Keratinocyte (primary cell): ENCODE results near the gene MTMR3. TPM values are rescaled to one million over a fixed set of nuclear protein-coding genes. Genes with fewer than 3 reads are reported as not detected.

Experiments used
- DNase-seq: peaks from one replicate; pipeline ENCODE4 v3.0.0-alpha.2; 2011; ENCODE audit warnings: low read depth, missing footprints, low spot score
- FAIRE-seq: peaks from 2 replicates; lab custom pipeline; 2011; peaks lifted over from hg19 to GRCh38; lab: Jason Lieb, UNC
- H2AFZ ChIP-seq: 2 replicates; pipeline ENCODE4 v1.6.0; 2012; ENCODE audit warnings: low read length, control low read depth, inconsistent platforms; ENCODE audit not compliant: control insufficient read depth
- H3K27ac ChIP-seq: 2 replicates; pipeline ENCODE4 v1.5.1; 2011; ENCODE audit warnings: low read length; ENCODE audit not compliant: control insufficient read depth, insufficient read depth
- H3K27me3 ChIP-seq: 3 replicates; pipeline ENCODE4 v1.6.0; 2011; ENCODE audit warnings: low read length; ENCODE audit not compliant: control insufficient read depth, insufficient read depth; ENCODE audit errors: extremely low read depth
- H3K36me3 ChIP-seq, 2 experiments: 2 replicates in 1 of 2; 3 replicates in 1 of 2; pipeline ENCODE4 v1.5.1; 2011; ENCODE audit warnings: low read length in 2 of 2, mild to moderate bottlenecking in 1 of 2; ENCODE audit not compliant: control insufficient read depth in 2 of 2, insufficient read depth in 2 of 2; ENCODE audit errors: extremely low read depth in 1 of 2
- H3K4me1 ChIP-seq: 3 replicates; pipeline ENCODE4 v1.5.1; 2011; ENCODE audit warnings: low read length; ENCODE audit not compliant: control insufficient read depth, insufficient read depth; ENCODE audit errors: extremely low read depth
- H3K4me2 ChIP-seq: 3 replicates; pipeline ENCODE4 v1.6.0; 2011; ENCODE audit warnings: low read depth, low read length; ENCODE audit not compliant: control insufficient read depth, insufficient read depth; ENCODE audit errors: extremely low read depth
- H3K4me3 ChIP-seq, 3 experiments: fragments of 200-600 bp in 1 of 3; sonication (generic) in 1 of 3; 2 replicates in 2 of 3; 3 replicates in 1 of 3; pipeline ENCODE4 v1.5.1; 2011 to 2016; ENCODE audit warnings: low read length in 3 of 3, mild to moderate bottlenecking in 3 of 3, control low read depth in 2 of 3, inconsistent platforms in 1 of 3, low read depth in 1 of 3, mixed read lengths in 1 of 3, mixed run types in 1 of 3, moderate library complexity in 1 of 3; ENCODE audit not compliant: control insufficient read depth in 2 of 3, insufficient read depth in 2 of 3; ENCODE audit errors: extremely low read depth in 1 of 3
- H3K79me2 ChIP-seq: 2 replicates; pipeline ENCODE4 v1.6.0; 2012; ENCODE audit warnings: low read length; ENCODE audit not compliant: control insufficient read depth, insufficient read depth
- H3K9ac ChIP-seq: 3 replicates; pipeline ENCODE4 v1.6.0; 2011; ENCODE audit warnings: low read length; ENCODE audit not compliant: control insufficient read depth, insufficient read depth; ENCODE audit errors: extremely low read depth
- H3K9me1 ChIP-seq: 3 replicates; pipeline ENCODE4 v1.6.0; 2011; ENCODE audit warnings: low read length; ENCODE audit not compliant: control insufficient read depth, insufficient read depth; ENCODE audit errors: extremely low read depth
- H3K9me3 ChIP-seq: 2 replicates; pipeline ENCODE4 v1.5.1; 2012; ENCODE audit warnings: low read depth, low read length; ENCODE audit not compliant: control insufficient read depth
- H4K20me1 ChIP-seq: 3 replicates; pipeline ENCODE4 v1.6.0; 2011; ENCODE audit warnings: low read length; ENCODE audit not compliant: control insufficient read depth, insufficient read depth; ENCODE audit errors: extremely low read depth
- CTCF ChIP-seq, 3 experiments: IDR thresholded peaks in 1 of 3; conservative IDR thresholded peaks in 1 of 3; optimal IDR thresholded peaks in 1 of 3; 2 replicates in 2 of 3; 3 replicates in 1 of 3; pipeline versions ENCODE3 to v1.5.1; 2011; ENCODE audit warnings: low read length in 3 of 3, mild to moderate bottlenecking in 3 of 3, moderate library complexity in 2 of 3, control low read depth in 1 of 3, inconsistent platforms in 1 of 3; ENCODE audit not compliant: insufficient read depth in 2 of 3; ENCODE audit errors: extremely low read depth in 1 of 3
- EZH2 ChIP-seq: IDR thresholded peaks from one replicate; pipeline ENCODE4 v1.6.1; 2012; ENCODE audit warnings: inconsistent platforms, mild to moderate bottlenecking, low read length, moderate library complexity
- dilution Hi-C: fragments of 300-500 bp; cut with MboI; formaldehyde crosslinking; loops from one replicate; pipeline ENCODE4 v1.7.0; 2020; ENCODE audit warnings: low sequenced_read_pairs; ENCODE audit not compliant: extremely low pct_ligation_motif_present
- polyA plus RNA-seq, 5 experiments: library from polyadenylated mRNA; depleted of rRNA in 3 of 5; stranded (reverse) in 3 of 5; stranded (forward) in 1 of 5; unstranded in 1 of 5; fragments of >200 nt; gene quantifications; 1 replicate in 1 of 5; 2 replicates in 3 of 5; 3 replicates in 1 of 5; pipeline versions ENCODE4 v1.2.1 to v1.2.3, GENCODE V29; 2011 to 2012; ENCODE audit warnings: missing spikeins in 2 of 5, low read depth in 1 of 5, low replicate concordance in 1 of 5

Gene MTMR3
- polyA plus RNA-seq, 1 donor (not counting 4 experiments of a cell fraction or from before 2014, with no cell fraction given): 16.5 TPM

GRCh38 chr22:30047364-30047738 lies 164.4 kb downstream of the MTMR3 start:
- TF ChIP-seq CTCF (optimal IDR thresholded peaks at IDR 0.05 in 1 of 3, IDR thresholded peaks at IDR 0.05 in 1 of 3, conservative IDR thresholded peaks at IDR 0.05 in 1 of 3; ENCODE audit: extremely low read depth in 1 of 3, insufficient read depth in 2 of 3, low read length in 3 of 3): peak in 1 of 3 experiments; percentile 27
- no peak for TF ChIP-seq EZH2
- Histone ChIP-seq H3K4me2 (no peak overlapping the region), H3K4me3 (no peak overlapping the region), H3K79me2 (no peaks in the 10 kb centered on the region), H3K9me1 (no peaks in the 10 kb centered on the region), H3K9me3 (no peaks in the 10 kb centered on the region), H3K36me3 (no peaks in the 10 kb centered on the region), H3K27ac (no peak overlapping the region), H3K9ac (no peak overlapping the region), H3K27me3 (no peaks in the 10 kb centered on the region), H2AFZ (peak overlapping the region; percentile 35), H3K4me1 (peaks cover 14% of the 10 kb centered on the region), H4K20me1 (no peaks in the 10 kb centered on the region)
- FAIRE-seq: no peak
- dilution Hi-C loops: no loop called here
- no peak for DNase-seq

- H3K36me3 ChIP-seq: no peaks in the 10 kb centered on the region
- no peaks in the 10 kb centered on the region for H3K9me3 ChIP-seq
- H4K20me1 ChIP-seq: no peaks in the 10 kb centered on the region
- no peak overlapping the region for H3K4me2 ChIP-seq
- peaks cover 13% of the 10 kb centered on the region for H3K4me1 ChIP-seq
- no peak for DNase-seq
- no peak overlapping the region for H3K9ac ChIP-seq
- dilution Hi-C loops: no loop called here
- H3K79me2 ChIP-seq: no peaks in the 10 kb centered on the region
- no peak overlapping the region for H2AFZ ChIP-seq
- no peak for FAIRE-seq
- H3K27me3 ChIP-seq: no peaks in the 10 kb centered on the region
- no peak overlapping the region for H3K27ac ChIP-seq
- TF ChIP-seq CTCF (optimal IDR thresholded peaks at IDR 0.05 in 1 of 3, IDR thresholded peaks at IDR 0.05 in 1 of 3, conservative IDR thresholded peaks at IDR 0.05 in 1 of 3; ENCODE audit: extremely low read depth in 1 of 3, insufficient read depth in 2 of 3, low read length in 3 of 3) (no peak), EZH2 (no peak)
- H3K9me1 ChIP-seq: no peaks in the 10 kb centered on the region
- H3K4me3 ChIP-seq: no peak overlapping the region
Measured at GRCh38 chr22:30048681-30049080, 165.7 kb downstream of the MTMR3 start.
